Measurements from ENCODE around the gene CTBS. TPM values are rescaled to one million over a fixed set of nuclear protein-coding genes. Genes with fewer than 3 reads are reported as not detected.

The CTBS gene
- total RNA-seq (2022; extraction: Qiagen RNA extraction; ENCODE audit: low read depth) = 5.1 to 6.3 TPM (median 5.8 TPM) in 5 replicates

DNA sequence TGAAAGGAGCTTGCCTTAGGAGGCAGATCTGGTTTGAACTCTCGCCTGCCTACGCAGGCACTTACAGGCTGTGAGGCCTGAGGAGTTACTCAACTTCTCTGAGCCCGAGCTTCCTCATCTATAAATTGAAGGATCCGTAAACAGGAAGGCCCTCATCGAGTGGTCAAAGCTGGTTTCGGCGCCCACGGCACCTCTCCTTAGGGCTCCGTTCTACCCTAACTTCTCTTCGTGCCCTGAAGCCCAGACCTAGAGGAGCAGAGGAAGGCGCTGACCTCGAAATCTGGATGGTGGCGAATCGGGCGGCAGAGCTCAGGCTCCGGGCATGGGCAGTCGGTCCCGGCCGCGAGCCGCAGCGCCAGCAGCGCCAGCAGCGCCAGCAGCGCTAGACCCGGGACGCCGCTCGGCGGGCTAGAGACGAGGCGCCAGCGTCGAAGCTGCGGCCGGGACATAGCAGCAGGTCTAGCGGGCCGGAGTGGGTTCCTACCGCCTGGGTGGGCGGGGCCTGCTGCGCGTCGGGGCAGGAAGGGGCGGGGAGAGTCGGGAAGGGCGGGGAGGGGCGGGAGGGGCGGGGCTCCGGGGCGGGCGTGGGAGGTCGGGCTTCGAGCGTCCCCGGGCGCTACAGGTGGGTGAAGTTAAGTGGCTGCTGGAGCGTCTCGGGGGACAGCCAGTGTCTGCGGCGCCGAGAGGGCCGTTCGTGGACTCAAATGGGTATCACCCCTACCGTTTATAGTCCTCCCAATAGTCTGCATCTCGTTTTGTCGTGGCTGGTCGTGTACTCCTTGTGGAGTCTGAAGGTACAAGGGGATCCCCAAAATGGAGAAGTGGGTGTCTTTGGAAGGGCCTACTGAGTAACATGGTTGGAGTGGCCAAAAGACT lies at the start of gene CTBS:
CTBS (minus strand) TSS at position 474 of the 876 bp plus-strand sequence; CDS start at position 449, 25 bp downstream.

GRCh38 chr1:84506002-84506728 lies 68.1 kb downstream of the CTBS start, which contains the start of the genes GNG5 and SPATA1:
TSS of gene GNG5 (minus strand) at chr1:84506581. CDS start at chr1:84506091, 490 bp downstream.
TSS of gene SPATA1 (plus strand) at chr1:84506386. CDS start at chr1:84516360, 9,974 bp downstream.

Other genes with a start within 250 kb of the CTBS start
- not detected in 5 replicates for gene DNASE2B, start 176.0 kb downstream of the CTBS start, total RNA-seq (2022; extraction: Qiagen RNA extraction; ENCODE audit: low read depth)
- gene RPF1, start 95.2 kb downstream of the CTBS start, total RNA-seq (2022; extraction: Qiagen RNA extraction; ENCODE audit: low read depth) = 28.8 to 32.1 TPM (median 31.5 TPM) in 5 replicates
- 0.47 to 1.3 TPM (median 0.72 TPM) in 5 replicates for gene SPATA1, start 68.1 kb downstream of the CTBS start, total RNA-seq (2022; extraction: Qiagen RNA extraction; ENCODE audit: low read depth)
- gene GNG5, start 67.9 kb downstream of the CTBS start, total RNA-seq (2022; extraction: Qiagen RNA extraction; ENCODE audit: low read depth) = 173 to 199 TPM (median 177 TPM) in 5 replicates
- gene SSX2IP, start 116.0 kb upstream of the CTBS start, total RNA-seq (2022; extraction: Qiagen RNA extraction; ENCODE audit: low read depth) = 11.1 to 14.5 TPM (median 12.6 TPM) in 5 replicates